Measurements from ENCODE around the gene OGDHL.
"Not testable (repeated sequence)": the region's sequence is repeated elsewhere in the genome, so short reads cannot be mapped to it uniquely, and the experiment has no call there.

OGDHL gene

GRCh38 chr10:49738616-49739360 is 23.3 kb downstream of the OGDHL start:
- Histone ChIP-seq H3K27me3 (ENCODE audit: insufficient read depth, low read length) (no peaks in the 10 kb centered on the region), H3K4me3 (ENCODE audit: low read length) (no peak overlapping the region), H3K27ac (ENCODE audit: low read depth, low read length) (no peak overlapping the region), H3K9ac (ENCODE audit: low read depth, low read length) (no peak overlapping the region), H3K9me3 (ENCODE audit: insufficient read depth, low read depth, low read length) (no peaks in the 10 kb centered on the region), H3K36me3 (ENCODE audit: insufficient read depth, low read length) (peaks cover 24% of the 10 kb centered on the region; the same call in 1 of the 2 replicates), H3K4me1 (ENCODE audit: insufficient read depth, low read length) (no peaks in the 10 kb centered on the region; the same call in 1 of the 2 replicates)
- 93% methylated on average over 10 of the region's 10 CpGs for WGBS

GRCh38 chr10:49737474-49738201 is 24.5 kb downstream of the OGDHL start:
- Histone ChIP-seq H3K27ac (ENCODE audit: low read depth, low read length) (no peak overlapping the region), H3K27me3 (ENCODE audit: insufficient read depth, low read length) (no peaks in the 10 kb centered on the region), H3K4me3 (ENCODE audit: low read length) (no peak overlapping the region), H3K4me1 (ENCODE audit: insufficient read depth, low read length) (no peaks in the 10 kb centered on the region; the same call in 1 of the 2 replicates), H3K9ac (ENCODE audit: low read depth, low read length) (no peak overlapping the region), H3K36me3 (ENCODE audit: insufficient read depth, low read length) (peaks cover 19% of the 10 kb centered on the region; the same call in 1 of the 2 replicates), H3K9me3 (ENCODE audit: insufficient read depth, low read depth, low read length) (no peaks in the 10 kb centered on the region)
- 97% methylated on average over 19 of the region's 19 CpGs for WGBS

GRCh38 chr10:49736564-49737113 is 25.5 kb downstream of the OGDHL start:
- Histone ChIP-seq H3K9ac (ENCODE audit: low read depth, low read length) (no peak overlapping the region), H3K27me3 (ENCODE audit: insufficient read depth, low read length) (no peaks in the 10 kb centered on the region), H3K4me3 (ENCODE audit: low read length) (no peak overlapping the region), H3K4me1 (ENCODE audit: insufficient read depth, low read length) (no peaks in the 10 kb centered on the region; the same call in 1 of the 2 replicates), H3K9me3 (ENCODE audit: insufficient read depth, low read depth, low read length) (no peaks in the 10 kb centered on the region), H3K27ac (ENCODE audit: low read depth, low read length) (no peak overlapping the region), H3K36me3 (ENCODE audit: insufficient read depth, low read length) (peaks cover 16% of the 10 kb centered on the region; the same call in 1 of the 2 replicates)
- WGBS: 98% methylated on average over 5 of the region's 5 CpGs

- Histone ChIP-seq H3K9ac (ENCODE audit: low read depth, low read length) (no peak overlapping the region), H3K9me3 (ENCODE audit: insufficient read depth, low read depth, low read length) (no peaks in the 10 kb centered on the region), H3K36me3 (ENCODE audit: insufficient read depth, low read length) (peaks cover 16% of the 10 kb centered on the region; the same call in 1 of the 2 replicates), H3K4me1 (ENCODE audit: insufficient read depth, low read length) (no peaks in the 10 kb centered on the region; the same call in 1 of the 2 replicates), H3K27me3 (ENCODE audit: insufficient read depth, low read length) (no peaks in the 10 kb centered on the region), H3K4me3 (ENCODE audit: low read length) (no peak overlapping the region), H3K27ac (ENCODE audit: low read depth, low read length) (no peak overlapping the region)
- WGBS: 93% methylated on average over 23 of the region's 23 CpGs
These were observed 26.1 kb downstream of the OGDHL start for GRCh38 chr10:49735848-49736563.

- Histone ChIP-seq H3K4me3 (ENCODE audit: low read length) (no peak overlapping the region), H3K4me1 (ENCODE audit: insufficient read depth, low read length) (no peaks in the 10 kb centered on the region; the same call in 1 of the 2 replicates), H3K36me3 (ENCODE audit: insufficient read depth, low read length) (peaks cover 16% of the 10 kb centered on the region; the same call in 1 of the 2 replicates), H3K27ac (ENCODE audit: low read depth, low read length) (no peak overlapping the region), H3K9ac (ENCODE audit: low read depth, low read length) (no peak overlapping the region), H3K27me3 (ENCODE audit: insufficient read depth, low read length) (no peaks in the 10 kb centered on the region), H3K9me3 (ENCODE audit: insufficient read depth, low read depth, low read length) (no peaks in the 10 kb centered on the region)
- WGBS: 83% methylated on average over 11 of the region's 11 CpGs
These were observed 27.0 kb downstream of the OGDHL start for GRCh38 chr10:49735161-49735560.

- no peak overlapping the region for H3K4me3 ChIP-seq (ENCODE audit: low read length)
- WGBS: 94% methylated on average over 10 of the region's 10 CpGs
- peaks cover 16% of the 10 kb centered on the region; the same call in 1 of the 2 replicates for H3K36me3 ChIP-seq (ENCODE audit: insufficient read depth, low read length)
- H3K9ac ChIP-seq (ENCODE audit: low read depth, low read length): no peak overlapping the region
- H3K27ac ChIP-seq (ENCODE audit: low read depth, low read length): no peak overlapping the region
- H3K4me1 ChIP-seq (ENCODE audit: insufficient read depth, low read length): no peaks in the 10 kb centered on the region; the same call in 1 of the 2 replicates
- no peaks in the 10 kb centered on the region for H3K9me3 ChIP-seq (ENCODE audit: insufficient read depth, low read depth, low read length)
- H3K27me3 ChIP-seq (ENCODE audit: insufficient read depth, low read length): no peaks in the 10 kb centered on the region
These were observed 27.4 kb downstream of the OGDHL start for GRCh38 chr10:49734676-49735075.

- no peaks in the 10 kb centered on the region; the same call in 1 of the 2 replicates for H3K4me1 ChIP-seq (ENCODE audit: insufficient read depth, low read length)
- H3K36me3 ChIP-seq (ENCODE audit: insufficient read depth, low read length): peaks cover 16% of the 10 kb centered on the region; the same call in 1 of the 2 replicates
- no peaks in the 10 kb centered on the region for H3K9me3 ChIP-seq (ENCODE audit: insufficient read depth, low read depth, low read length)
- H3K27me3 ChIP-seq (ENCODE audit: insufficient read depth, low read length): no peaks in the 10 kb centered on the region
- H3K27ac ChIP-seq (ENCODE audit: low read depth, low read length): no peak overlapping the region
- H3K9ac ChIP-seq (ENCODE audit: low read depth, low read length): no peak overlapping the region
- no peak overlapping the region for H3K4me3 ChIP-seq (ENCODE audit: low read length)
- 91% methylated on average over 7 of the region's 7 CpGs for WGBS
These were observed 28.3 kb downstream of the OGDHL start for GRCh38 chr10:49733866-49734265.

- WGBS: 95% methylated on average over 2 of the region's 2 CpGs
- peaks cover 16% of the 10 kb centered on the region; the same call in 1 of the 2 replicates for H3K9me3 ChIP-seq (ENCODE audit: insufficient read depth, low read depth, low read length)
- H3K27ac ChIP-seq (ENCODE audit: low read depth, low read length): no peak overlapping the region
- no peaks in the 10 kb centered on the region for H3K36me3 ChIP-seq (ENCODE audit: insufficient read depth, low read length)
- no peaks in the 10 kb centered on the region for H3K27me3 ChIP-seq (ENCODE audit: insufficient read depth, low read length)
- H3K9ac ChIP-seq (ENCODE audit: low read depth, low read length): no peak overlapping the region
- no peaks in the 10 kb centered on the region for H3K4me1 ChIP-seq (ENCODE audit: insufficient read depth, low read length)
- H3K4me3 ChIP-seq (ENCODE audit: low read length): no peak overlapping the region
These were observed 35.5 kb downstream of the OGDHL start for GRCh38 chr10:49726593-49726992.

- H3K9me3 ChIP-seq (ENCODE audit: insufficient read depth, low read depth, low read length); H3K27me3 ChIP-seq (ENCODE audit: insufficient read depth, low read length); H3K4me1 ChIP-seq (ENCODE audit: insufficient read depth, low read length); H3K9ac ChIP-seq (ENCODE audit: low read depth, low read length); H3K27ac ChIP-seq (ENCODE audit: low read depth, low read length); H3K36me3 ChIP-seq (ENCODE audit: insufficient read depth, low read length); H3K4me3 ChIP-seq (ENCODE audit: low read length): not testable (repeated sequence)
- WGBS: 92% methylated on average over 7 of the region's 7 CpGs
These were observed 47.0 kb downstream of the OGDHL start for GRCh38 chr10:49715157-49715556.

- Histone ChIP-seq H3K9ac (ENCODE audit: low read depth, low read length) (no peak overlapping the region), H3K4me1 (ENCODE audit: insufficient read depth, low read length) (no peaks in the 10 kb centered on the region), H3K9me3 (ENCODE audit: insufficient read depth, low read depth, low read length) (peaks cover 8% of the 10 kb centered on the region), H3K36me3 (ENCODE audit: insufficient read depth, low read length) (no peaks in the 10 kb centered on the region), H3K27ac (ENCODE audit: low read depth, low read length) (no peak overlapping the region), H3K27me3 (ENCODE audit: insufficient read depth, low read length) (no peaks in the 10 kb centered on the region; the same call in 1 of the 2 replicates), H3K4me3 (ENCODE audit: low read length) (no peak overlapping the region)
- 88% methylated on average over 5 of the region's 5 CpGs for WGBS
These were observed 48.9 kb downstream of the OGDHL start for GRCh38 chr10:49713266-49713665.
